ENCODE measurements around the gene SPDYA.

DNA sequence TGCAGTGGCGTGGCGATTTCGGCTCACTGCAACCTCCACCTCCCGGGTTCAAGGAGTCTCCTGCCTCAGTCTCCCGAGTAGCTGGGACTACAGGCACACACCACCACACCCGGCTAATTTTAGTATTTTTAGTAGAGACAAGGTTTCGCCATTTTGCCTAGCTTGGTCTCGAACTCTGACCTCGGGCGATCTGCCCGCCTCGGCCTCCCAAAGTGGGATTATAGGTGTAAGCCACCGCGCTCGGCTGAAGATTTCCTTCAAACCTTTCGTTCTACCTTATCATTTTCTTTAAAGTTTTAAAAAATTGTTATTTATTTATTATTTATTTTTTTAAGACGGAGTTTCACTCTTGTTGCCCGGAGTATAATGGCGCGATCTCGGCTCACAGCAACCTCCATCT lies 82.9 kb downstream of the SPDYA start:
- TF ChIP-seq, protein P1, sequence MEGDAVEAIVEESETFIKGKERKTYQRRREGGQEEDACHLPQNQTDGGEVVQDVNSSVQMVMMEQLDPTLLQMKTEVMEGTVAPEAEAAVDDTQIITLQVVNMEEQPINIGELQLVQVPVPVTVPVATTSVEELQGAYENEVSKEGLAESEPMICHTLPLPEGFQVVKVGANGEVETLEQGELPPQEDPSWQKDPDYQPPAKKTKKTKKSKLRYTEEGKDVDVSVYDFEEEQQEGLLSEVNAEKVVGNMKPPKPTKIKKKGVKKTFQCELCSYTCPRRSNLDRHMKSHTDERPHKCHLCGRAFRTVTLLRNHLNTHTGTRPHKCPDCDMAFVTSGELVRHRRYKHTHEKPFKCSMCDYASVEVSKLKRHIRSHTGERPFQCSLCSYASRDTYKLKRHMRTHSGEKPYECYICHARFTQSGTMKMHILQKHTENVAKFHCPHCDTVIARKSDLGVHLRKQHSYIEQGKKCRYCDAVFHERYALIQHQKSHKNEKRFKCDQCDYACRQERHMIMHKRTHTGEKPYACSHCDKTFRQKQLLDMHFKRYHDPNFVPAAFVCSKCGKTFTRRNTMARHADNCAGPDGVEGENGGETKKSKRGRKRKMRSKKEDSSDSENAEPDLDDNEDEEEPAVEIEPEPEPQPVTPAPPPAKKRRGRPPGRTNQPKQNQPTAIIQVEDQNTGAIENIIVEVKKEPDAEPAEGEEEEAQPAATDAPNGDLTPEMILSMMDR (IDR thresholded peaks at IDR 0.05): no peak
- no peak for TF ChIP-seq POLR2A (IDR thresholded peaks at IDR 0.05)
